Nephron (organoid): ENCODE measurements around the gene DUS2.

ENCODE experiments used
- H3K27ac Mint-ChIP-seq, 3 experiments: 2 replicates each; pipeline ENCODE4 v1.8.0; 2020; ENCODE audit warnings: mixed read lengths in 3 of 3, mild to moderate bottlenecking in 2 of 3, moderate library complexity in 1 of 3
- H3K27me3 Mint-ChIP-seq: 2 replicates; pipeline ENCODE4 v1.8.0; 2021; ENCODE audit warnings: low read depth, mild to moderate bottlenecking, moderate library complexity, mixed read lengths
- H3K36me3 Mint-ChIP-seq: 2 replicates; pipeline ENCODE4 v1.8.0; 2020; ENCODE audit warnings: low read depth, mixed read lengths
- H3K4me1 Mint-ChIP-seq: 2 replicates; pipeline ENCODE4 v1.8.0; 2020; ENCODE audit warnings: mixed read lengths
- H3K4me3 Mint-ChIP-seq, 3 experiments: 2 replicates each; pipeline ENCODE4 v1.8.0; 2020; ENCODE audit warnings: mild to moderate bottlenecking in 3 of 3, mixed read lengths in 3 of 3, moderate library complexity in 2 of 3
- H3K9me3 Mint-ChIP-seq: 2 replicates; pipeline ENCODE4 v1.8.0; 2020; ENCODE audit warnings: mixed read lengths
- TF ChIP-seq, protein P1 (sequence below), 3 experiments: fragments of 200-600 bp; sonication (generic); IDR thresholded peaks; one replicate each; pipeline ENCODE4 v1.5.0; 2021; ENCODE audit warnings: antibody characterized with exemption in 3 of 3; ENCODE audit not compliant: unreplicated experiment in 3 of 3

DUS2 gene

DNA sequence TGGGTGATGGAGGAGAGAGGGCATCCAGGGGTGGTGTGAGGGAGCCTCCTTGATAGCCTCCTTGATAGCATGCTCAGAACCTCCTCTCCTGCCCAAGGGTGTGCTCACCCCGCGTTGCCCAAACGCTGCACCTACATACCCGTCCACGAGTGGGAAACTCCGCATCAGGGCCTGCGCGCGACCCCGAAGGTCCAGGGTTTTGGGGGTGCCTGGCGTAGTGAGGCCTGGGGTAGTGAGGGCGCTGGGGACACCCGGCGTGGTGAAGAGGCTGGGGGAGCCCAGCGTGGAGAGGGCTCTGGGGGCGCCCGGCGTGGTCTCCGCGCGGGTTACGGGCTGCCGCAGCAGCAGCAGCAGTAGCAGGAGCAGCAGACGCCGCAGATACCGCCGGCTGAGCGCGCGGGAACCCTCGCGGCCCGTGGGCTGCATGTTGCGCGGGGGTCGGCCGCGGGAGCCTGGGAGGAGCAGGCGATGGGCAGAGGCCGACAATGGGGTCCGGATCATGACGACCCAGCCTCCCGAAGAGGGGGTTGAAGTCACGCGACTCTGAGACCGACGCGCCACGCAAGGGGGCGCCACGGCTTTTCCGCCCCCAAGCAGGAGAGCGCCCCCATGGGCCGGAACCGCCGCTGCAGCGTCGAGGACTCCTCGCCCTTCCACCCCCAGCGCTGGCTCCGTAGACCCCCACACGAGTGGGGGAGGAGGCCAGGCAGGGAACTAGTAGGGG lies 43.0 kb upstream of the DUS2 start, which contains the start of gene DPEP3:
TSS of gene DPEP3 (minus strand) at position 545 of the 724 bp plus-strand sequence. CDS start at position 426, 119 bp downstream.
- Mint-ChIP-seq H3K4me1 (peaks cover 14% of the 10 kb centered on the region), H3K4me3 (no peak within 1 kb of the TSS), H3K27ac (no peak within 1 kb of the TSS), H3K36me3 (no peaks in the 10 kb centered on the region), H3K9me3 (peaks cover 3% of the 10 kb centered on the region), H3K27me3 (peaks cover 15% of the 10 kb centered on the region)
- TF ChIP-seq, protein P1, sequence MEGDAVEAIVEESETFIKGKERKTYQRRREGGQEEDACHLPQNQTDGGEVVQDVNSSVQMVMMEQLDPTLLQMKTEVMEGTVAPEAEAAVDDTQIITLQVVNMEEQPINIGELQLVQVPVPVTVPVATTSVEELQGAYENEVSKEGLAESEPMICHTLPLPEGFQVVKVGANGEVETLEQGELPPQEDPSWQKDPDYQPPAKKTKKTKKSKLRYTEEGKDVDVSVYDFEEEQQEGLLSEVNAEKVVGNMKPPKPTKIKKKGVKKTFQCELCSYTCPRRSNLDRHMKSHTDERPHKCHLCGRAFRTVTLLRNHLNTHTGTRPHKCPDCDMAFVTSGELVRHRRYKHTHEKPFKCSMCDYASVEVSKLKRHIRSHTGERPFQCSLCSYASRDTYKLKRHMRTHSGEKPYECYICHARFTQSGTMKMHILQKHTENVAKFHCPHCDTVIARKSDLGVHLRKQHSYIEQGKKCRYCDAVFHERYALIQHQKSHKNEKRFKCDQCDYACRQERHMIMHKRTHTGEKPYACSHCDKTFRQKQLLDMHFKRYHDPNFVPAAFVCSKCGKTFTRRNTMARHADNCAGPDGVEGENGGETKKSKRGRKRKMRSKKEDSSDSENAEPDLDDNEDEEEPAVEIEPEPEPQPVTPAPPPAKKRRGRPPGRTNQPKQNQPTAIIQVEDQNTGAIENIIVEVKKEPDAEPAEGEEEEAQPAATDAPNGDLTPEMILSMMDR (IDR thresholded peaks at IDR 0.05; ENCODE audit: unreplicated experiment in 3 of 3) = no peak

DNA sequence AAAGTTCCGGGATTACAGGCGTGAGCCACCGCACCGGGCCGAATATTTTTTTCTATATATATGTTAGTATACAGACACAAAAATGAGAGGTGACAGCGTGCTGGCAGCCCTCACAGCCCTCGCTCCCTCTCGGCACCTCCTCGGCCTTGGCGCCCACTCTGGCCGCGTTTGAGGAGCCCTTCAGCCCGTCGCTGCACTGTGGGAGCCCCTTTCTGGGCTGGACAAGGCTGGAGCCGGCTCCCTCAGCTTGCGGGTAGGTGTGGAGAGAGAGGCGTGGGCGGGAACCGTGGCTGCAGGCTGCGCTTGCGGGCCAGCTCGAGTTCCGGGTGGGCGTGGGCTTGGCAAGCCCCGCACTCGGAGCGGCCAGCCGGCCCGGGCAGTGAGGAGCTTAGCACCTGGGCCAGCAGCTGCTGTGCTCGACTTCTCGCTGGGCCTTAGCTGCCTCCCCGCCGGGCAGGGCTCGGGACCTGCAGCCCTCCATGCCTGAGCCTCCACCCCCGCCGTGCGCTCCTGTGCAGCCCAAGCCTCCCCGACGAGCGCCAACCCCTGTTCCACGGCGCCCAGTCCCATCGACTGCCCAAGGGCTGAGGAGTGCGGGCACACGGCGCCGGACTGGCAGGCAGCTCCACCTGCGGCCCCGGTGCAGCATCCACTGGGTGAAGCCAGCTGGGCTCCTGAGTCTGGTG lies 40.9 kb upstream of the DUS2 start:
- H3K4me3 Mint-ChIP-seq = no peak overlapping the region
- no peaks in the 10 kb centered on the region for H3K36me3 Mint-ChIP-seq
- H3K9me3 Mint-ChIP-seq = peaks cover 3% of the 10 kb centered on the region
- no peak overlapping the region for H3K27ac Mint-ChIP-seq
- peaks cover 3% of the 10 kb centered on the region for H3K27me3 Mint-ChIP-seq
- TF ChIP-seq, protein P1 (IDR thresholded peaks at IDR 0.05; ENCODE audit: unreplicated experiment in 3 of 3) = no peak
- peaks cover 15% of the 10 kb centered on the region for H3K4me1 Mint-ChIP-seq

- Mint-ChIP-seq H3K9me3 (peaks cover 3% of the 10 kb centered on the region), H3K4me3 (no peak overlapping the region), H3K27me3 (no peaks in the 10 kb centered on the region), H3K27ac (no peak overlapping the region), H3K4me1 (peaks cover 22% of the 10 kb centered on the region), H3K36me3 (no peaks in the 10 kb centered on the region)
- TF ChIP-seq, protein P1 (IDR thresholded peaks at IDR 0.05; ENCODE audit: unreplicated experiment in 3 of 3) = no peak
These were observed 36.1 kb upstream of the DUS2 start for GRCh38 chr16:67986949-67987348.

DNA sequence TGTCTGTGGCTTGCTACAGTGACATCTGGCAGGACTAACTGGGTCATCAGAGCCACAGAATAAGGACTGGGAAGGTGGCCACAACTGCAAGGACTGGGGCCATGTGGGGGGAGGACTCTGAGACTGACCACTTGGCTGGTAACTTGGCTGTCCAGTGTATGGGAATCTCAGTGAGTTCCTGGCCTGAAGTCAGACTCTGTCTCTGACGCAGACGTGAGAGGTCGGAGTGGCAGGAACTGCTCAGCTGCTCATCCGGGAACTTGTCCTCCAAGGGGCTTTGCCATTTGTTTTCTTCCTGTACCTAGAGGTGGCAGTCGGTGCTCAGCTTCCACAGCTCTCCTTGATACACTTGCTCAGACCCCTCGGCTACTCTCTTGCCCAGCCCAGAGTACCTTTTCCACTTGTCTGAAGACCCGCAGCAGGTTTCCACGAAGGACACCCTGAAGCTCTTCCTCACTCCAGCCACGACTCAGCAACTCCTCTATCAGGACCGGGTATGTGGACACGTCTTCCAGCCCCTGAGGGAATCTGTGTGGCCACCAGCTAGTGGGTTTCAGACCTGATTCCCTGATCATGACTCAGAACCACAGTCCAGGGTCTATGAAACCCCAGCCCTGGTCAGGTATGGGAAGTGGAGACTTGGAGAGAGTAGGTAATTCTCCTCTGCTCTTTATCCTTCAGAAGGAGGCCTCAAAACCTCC lies 35.5 kb upstream of the DUS2 start:
- Mint-ChIP-seq H3K36me3 (no peaks in the 10 kb centered on the region), H3K27me3 (no peaks in the 10 kb centered on the region)
- TF ChIP-seq, protein P1 (IDR thresholded peaks at IDR 0.05; ENCODE audit: unreplicated experiment in 3 of 3) = no peak

GRCh38 chr16:67988675-67989074 lies 34.4 kb upstream of the DUS2 start:
- Mint-ChIP-seq H3K4me1 (peaks cover 14% of the 10 kb centered on the region), H3K27ac (no peak overlapping the region), H3K36me3 (no peaks in the 10 kb centered on the region), H3K4me3 (no peak overlapping the region), H3K27me3 (peaks cover under 1% of the 10 kb centered on the region), H3K9me3 (no peaks in the 10 kb centered on the region)
- TF ChIP-seq, protein P1 (IDR thresholded peaks at IDR 0.05; ENCODE audit: unreplicated experiment in 3 of 3) = no peak

More for the DNA sequence above, 35.5 kb upstream of the DUS2 start:
- H3K4me1 Mint-ChIP-seq = peaks cover 22% of the 10 kb centered on the region
- H3K4me3 Mint-ChIP-seq = no peak overlapping the region
- peaks cover 3% of the 10 kb centered on the region for H3K9me3 Mint-ChIP-seq
- H3K27ac Mint-ChIP-seq = peak overlapping the region in 1 of 3 experiments; percentile 15
